GM12878 (cell line): ENCODE data around the gene LPCAT2. TPM values are rescaled to one million over a fixed set of nuclear protein-coding genes. Genes with fewer than 3 reads are reported as not detected.

Experiments
- ATAC-seq: fragments of 200-7000 bp; cut with Tn5 transposase; 3 replicates; pipeline ENCODE4 v1.9.1; 2020; ENCODE audit warnings: mild to moderate bottlenecking, moderate library complexity
- BruUV-seq: library from RNA; stranded (reverse); fragments of 400-500 nt; replicated peaks from 2 replicates; lab custom pipeline; 2021; lab: Mats Ljungman, UMichigan
- CTCF ChIA-PET: fragments of 300-600 bp; sonication (Branson Sonifier 250); formaldehyde crosslinking; extraction: SDS; loops from one replicate; lab custom pipeline; 2021; ENCODE audit warnings: inconsistent platforms; lab: Yijun Ruan, JAX
- POLR2A ChIA-PET: fragments of 350-600 bp; formaldehyde crosslinking; extraction: SDS; loops from one replicate; lab custom pipeline; 2021; ENCODE audit warnings: inconsistent platforms; lab: Charles Lee
- RAD21 ChIA-PET: fragments of 300-600 bp; sonication (Branson Sonifier 250); formaldehyde crosslinking; loops from one replicate; lab custom pipeline; 2023; ENCODE audit warnings: antibody characterized with exemption; ENCODE audit not compliant: unreplicated experiment; lab: Charles Lee
- SMC1A ChIA-PET: fragments of 300-600 bp; sonication (Branson Sonifier 250); formaldehyde crosslinking; loops from one replicate; lab custom pipeline; 2023; ENCODE audit not compliant: unreplicated experiment, uncharacterized antibody; lab: Charles Lee
- DNase-seq: peaks from one replicate; pipeline ENCODE4 v3.0.0-alpha.2; 2011; ENCODE audit warnings: low read depth, low spot score
- FAIRE-seq: peaks from 3 replicates; lab custom pipeline; 2011; peaks lifted over from hg19 to GRCh38; lab: Jason Lieb, UNC
- H2AFZ ChIP-seq: 2 replicates; pipeline ENCODE4 v1.6.0; 2011; ENCODE audit warnings: low read depth, low read length, control low read depth; ENCODE audit not compliant: control insufficient read depth
- H3K27ac ChIP-seq: 2 replicates; pipeline ENCODE4 v1.5.1; 2011; ENCODE audit warnings: control low read depth; ENCODE audit not compliant: control insufficient read depth, insufficient read depth
- H3K27me3 ChIP-seq, 2 experiments: replicated peaks in 1 of 2; 2 replicates each; pipeline versions ENCODE4 v1.6.0 to v1.6.1; 2011; ENCODE audit warnings: low read length in 1 of 2; ENCODE audit not compliant: control insufficient read depth in 2 of 2, insufficient read depth in 2 of 2
- H3K36me3 ChIP-seq, 2 experiments: 2 replicates each; pipeline ENCODE4 v1.5.1; 2011; ENCODE audit warnings: low read length in 1 of 2; ENCODE audit not compliant: control insufficient read depth in 2 of 2, insufficient read depth in 2 of 2
- H3K4me1 ChIP-seq: 2 replicates; pipeline ENCODE4 v1.6.1; 2011; ENCODE audit warnings: mild to moderate bottlenecking, low read length, moderate library complexity, mixed read lengths; ENCODE audit not compliant: control insufficient read depth, insufficient read depth
- H3K4me2 ChIP-seq: 2 replicates; pipeline ENCODE4 v1.6.0; 2011; ENCODE audit warnings: control low read depth; ENCODE audit not compliant: control insufficient read depth, insufficient read depth
- H3K4me3 ChIP-seq: fragments of 200-600 bp; sonication (generic); 2 replicates; pipeline ENCODE4 v1.5.1; 2016
- H3K79me2 ChIP-seq: 2 replicates; pipeline ENCODE4 v1.6.0; 2011; ENCODE audit warnings: low read length; ENCODE audit not compliant: control insufficient read depth, insufficient read depth
- H3K9ac ChIP-seq: 2 replicates; pipeline ENCODE4 v1.8.0; 2011; ENCODE audit warnings: low read length, control low read depth, mixed read lengths; ENCODE audit not compliant: control insufficient read depth, insufficient read depth
- H3K9me3 ChIP-seq: replicated peaks from 3 replicates; pipeline ENCODE4 v1.5.1; 2011; ENCODE audit warnings: mild to moderate bottlenecking, low read length; ENCODE audit not compliant: control insufficient read depth, insufficient read depth
- H4K20me1 ChIP-seq: 2 replicates; pipeline ENCODE4 v1.6.0; 2011; ENCODE audit not compliant: control insufficient read depth, insufficient read depth
- KLF5 ChIP-seq: fragments of 450-650 bp; IDR thresholded peaks from 2 replicates; pipeline ENCODE4 v1.6.1; 2014; ENCODE audit warnings: mild to moderate bottlenecking; ENCODE audit not compliant: partially characterized antibody
- MYB ChIP-seq: fragments of 150-350 bp; IDR thresholded peaks from 2 replicates; pipeline ENCODE4 v1.6.1; 2014; ENCODE audit warnings: mild to moderate bottlenecking, low read depth, low read length, borderline replicate concordance
- NR2C1 ChIP-seq: fragments of 450-650 bp; IDR thresholded peaks from 2 replicates; pipeline ENCODE4 v1.6.1; 2017; ENCODE audit warnings: antibody characterized with exemption, mild to moderate bottlenecking, moderate library complexity
- PAX5 ChIP-seq: IDR thresholded peaks from 2 replicates; pipeline ENCODE4 v1.6.1; 2011; ENCODE audit warnings: low read depth, low read length, borderline replicate concordance
- POU2F2 ChIP-seq: IDR thresholded peaks from 3 replicates; pipeline ENCODE4 v1.6.1; 2011; ENCODE audit warnings: low read depth, mild to moderate bottlenecking, low read length, borderline replicate concordance
- RUNX3 ChIP-seq: IDR thresholded peaks from 2 replicates; pipeline ENCODE4 v1.6.1; 2012; ENCODE audit warnings: low read length, inconsistent platforms
- STAT3 ChIP-seq: IDR thresholded peaks from 2 replicates; pipeline ENCODE4 v1.6.1; 2011; ENCODE audit warnings: low read depth, low read length, improper control_type of control experiment
- ZZZ3 ChIP-seq: IDR thresholded peaks from 2 replicates; pipeline ENCODE4 v1.6.1; 2011; ENCODE audit warnings: low read depth; ENCODE audit not compliant: control insufficient read depth, insufficient read length
- WGBS: methylation state at CpG from one replicate; pipeline ENCODE4 v1.1.6; 2016; ENCODE audit warnings: low lambda C conversion rate; ENCODE audit not compliant: insufficient replicate concordance, insufficient coverage; ENCODE audit errors: missing lambda C conversion rate; 5-methylcytosine and 5-hydroxymethylcytosine counted together
- in situ Hi-C: fragments of 300-500 bp; cut with MboI; formaldehyde crosslinking; loops from 9 replicates; pipeline ENCODE4 v1.14.3; 2018; ENCODE audit warnings: mixed read lengths
- intact Hi-C: fragments of 100-400 bp; cut with micrococcal nuclease; formaldehyde crosslinking; loops from one replicate; pipeline ENCODE4 v1.14.2; 2022; ENCODE audit not compliant: unreplicated experiment
- polyA plus RNA-seq, 11 experiments: library from polyadenylated mRNA; depleted of rRNA in 4 of 11; unstranded in 6 of 11; stranded (reverse) in 5 of 11; fragments of >200 nt; fragmentation: Nextera tagmentation in 4 of 11; fragmentation: Illumina TruSeq in 1 of 11; extraction: Ambion mirVana in 4 of 11; extraction: Trizol in 1 of 11; gene quantifications; 1 replicate in 1 of 11; 2 replicates in 10 of 11; pipeline versions ENCODE4 v1.2.1 to v1.2.3, GENCODE V29; 2011 to 2016; ENCODE audit warnings: inconsistent platforms in 2 of 11, missing spikeins in 2 of 11, low read depth in 1 of 11
- total RNA-seq, 4 experiments: library from RNA; depleted of rRNA in 3 of 4; stranded (reverse); fragments of >200 nt in 3 of 4; fragmentation: Illumina TruSeq in 1 of 4; extraction: Trizol in 1 of 4; gene quantifications; 2 replicates each; pipeline versions ENCODE4 v1.2.1 to v1.2.3, GENCODE V29; 2013 to 2021

LPCAT2 gene
- total and polyA plus RNA-seq, 10 of the 15 experiments (the other 5 are each of a cell fraction or from before 2014, with no cell fraction given) = 0.01 TPM; not detected in 9

DNA sequence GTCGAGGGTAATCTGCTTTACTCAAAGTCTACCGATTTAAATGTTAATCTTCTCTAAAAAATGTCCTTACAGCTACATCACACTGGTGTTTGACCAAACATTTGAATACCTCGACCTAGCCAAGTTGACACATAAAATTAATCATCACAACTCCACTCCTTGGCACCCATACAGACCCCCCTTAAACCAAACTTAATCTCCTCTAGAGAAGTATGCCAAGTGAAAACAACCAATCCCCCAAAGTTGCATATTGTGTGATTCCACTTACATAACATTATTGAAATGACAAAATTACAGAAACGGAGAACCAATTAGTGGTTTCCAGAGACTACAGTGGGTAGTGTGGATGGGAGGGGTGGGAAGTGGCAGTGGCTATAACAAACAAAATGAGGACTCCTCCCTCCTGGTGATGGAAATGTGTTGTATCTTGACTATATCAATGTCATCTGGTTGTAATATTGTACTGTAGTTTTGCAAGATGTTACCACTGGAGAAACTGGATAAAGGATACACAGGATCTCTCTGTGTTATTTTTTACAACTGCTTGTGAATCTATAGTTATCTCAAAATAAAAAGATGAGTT, 97.0 kb downstream of the LPCAT2 start (continued):
- TF ChIP-seq KLF5 (no peak), NR2C1 (no peak), PAX5 (no peak), POU2F2 (no peak)

DNA sequence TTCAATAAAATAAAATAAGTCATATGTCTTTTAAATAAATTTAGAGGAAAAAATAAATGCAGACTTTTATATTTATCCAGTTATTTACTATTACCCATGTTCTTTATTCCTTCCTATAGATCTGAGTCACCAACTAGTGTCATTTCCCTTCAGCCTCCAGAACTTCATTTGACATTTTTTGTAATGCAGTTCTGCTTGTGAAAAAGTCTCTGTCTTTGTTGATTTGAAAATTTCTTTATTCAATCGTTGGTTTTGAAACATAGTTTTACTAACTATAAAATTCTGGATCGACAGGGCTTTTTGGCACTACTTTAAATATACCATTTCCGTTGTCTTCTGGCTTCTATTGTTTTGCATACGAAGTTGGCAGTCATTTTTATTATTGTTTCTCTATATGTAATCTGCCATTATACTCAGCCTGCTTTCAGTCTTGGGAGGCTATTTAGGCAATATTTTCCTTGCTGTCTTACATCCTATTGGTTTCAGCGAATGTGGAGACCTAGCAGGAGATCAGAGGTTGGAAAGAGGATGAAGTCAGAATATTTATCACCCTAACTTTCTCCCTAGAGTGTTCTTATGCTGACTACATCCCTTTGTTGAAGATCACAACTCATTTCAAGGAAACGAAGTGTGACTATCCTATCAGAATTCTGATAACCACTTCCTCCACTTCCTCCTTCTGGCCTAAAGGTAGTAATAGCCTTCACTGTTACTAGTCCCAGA, 104.9 kb downstream of the LPCAT2 start:
- 3% methylated on average over 6 of the region's 6 CpGs for WGBS
- Histone ChIP-seq H3K9me3 (no peaks in the 10 kb centered on the region), H4K20me1 (no peaks in the 10 kb centered on the region), H3K79me2 (no peaks in the 10 kb centered on the region), H3K36me3 (no peaks in the 10 kb centered on the region), H3K27ac (no peak overlapping the region), H3K9ac (no peak overlapping the region)
- ATAC-seq = no peak
- intact Hi-C loops = no loop called here
- no peak for FAIRE-seq
- BruUV-seq = no TSS peak
- no peak for TF ChIP-seq MYB
- TF ChIP-seq RUNX3 = no peak
- no peak for TF ChIP-seq STAT3
- TF ChIP-seq ZZZ3 = no peak
- TF ChIP-seq, all 136 proteins: peak for 0
- CTCF ChIA-PET = no interaction called here
- RAD21 ChIA-PET = no interaction called here
- no peak overlapping the region for H3K4me2 ChIP-seq
- H3K27me3 ChIP-seq = no peaks in the 10 kb centered on the region
- no peaks in the 10 kb centered on the region for H3K4me1 ChIP-seq
- H2AFZ ChIP-seq = no peak overlapping the region
- in situ Hi-C loops = no loop called here
- POLR2A ChIA-PET = no interaction called here
- no peak overlapping the region for H3K4me3 ChIP-seq
- SMC1A ChIA-PET = no interaction called here
- DNase-seq = no peak
